HG02852 (cell line): ENCODE results near the gene EEF2.
"Not testable (repeated sequence)": the region's sequence is repeated elsewhere in the genome, so short reads cannot be mapped to it uniquely, and the experiment has no call there.

Source experiments
- ATAC-seq: cut with Tn5 transposase; IDR thresholded peaks from one replicate; pipeline ENCODE4 v1.9.1; 2021; ENCODE audit warnings: mild to moderate bottlenecking, moderate library complexity; ENCODE audit not compliant: unreplicated experiment

The EEF2 gene

DNA sequence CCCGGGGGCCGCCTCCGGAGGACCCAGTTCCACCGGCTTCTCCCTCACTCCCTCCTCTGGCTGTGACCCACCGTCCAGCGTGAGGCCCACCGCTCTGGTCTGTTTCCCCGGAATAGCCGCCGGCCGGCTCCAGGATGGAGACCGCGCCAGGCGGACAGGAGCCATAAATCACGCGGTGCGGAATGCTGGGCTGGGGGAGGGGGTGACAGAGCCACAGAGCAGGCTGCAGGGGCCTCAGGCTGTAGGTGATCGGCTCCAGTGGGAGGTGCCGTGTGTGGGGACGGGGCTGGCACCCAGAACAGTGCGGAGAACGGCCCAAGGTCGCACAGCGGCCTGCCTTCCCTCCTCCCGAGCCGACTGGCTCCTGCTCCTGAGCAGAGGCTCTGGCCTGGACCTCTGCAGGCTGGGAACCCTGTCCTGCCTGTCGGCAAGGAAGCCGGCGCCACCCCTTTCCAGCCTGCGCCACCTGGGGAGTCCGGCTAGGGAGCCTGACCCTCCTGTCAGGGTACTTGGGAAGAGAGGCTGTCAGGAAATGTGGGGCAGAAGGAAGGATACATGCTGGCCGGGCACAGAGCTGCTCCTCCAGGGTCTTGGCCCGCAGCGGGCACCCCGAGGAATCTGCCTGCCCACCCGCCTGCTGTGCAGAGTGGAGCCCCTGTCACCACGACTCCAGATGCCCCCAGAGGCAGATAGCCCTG is 30.6 kb upstream of the EEF2 start:
- no peak for ATAC-seq

DNA sequence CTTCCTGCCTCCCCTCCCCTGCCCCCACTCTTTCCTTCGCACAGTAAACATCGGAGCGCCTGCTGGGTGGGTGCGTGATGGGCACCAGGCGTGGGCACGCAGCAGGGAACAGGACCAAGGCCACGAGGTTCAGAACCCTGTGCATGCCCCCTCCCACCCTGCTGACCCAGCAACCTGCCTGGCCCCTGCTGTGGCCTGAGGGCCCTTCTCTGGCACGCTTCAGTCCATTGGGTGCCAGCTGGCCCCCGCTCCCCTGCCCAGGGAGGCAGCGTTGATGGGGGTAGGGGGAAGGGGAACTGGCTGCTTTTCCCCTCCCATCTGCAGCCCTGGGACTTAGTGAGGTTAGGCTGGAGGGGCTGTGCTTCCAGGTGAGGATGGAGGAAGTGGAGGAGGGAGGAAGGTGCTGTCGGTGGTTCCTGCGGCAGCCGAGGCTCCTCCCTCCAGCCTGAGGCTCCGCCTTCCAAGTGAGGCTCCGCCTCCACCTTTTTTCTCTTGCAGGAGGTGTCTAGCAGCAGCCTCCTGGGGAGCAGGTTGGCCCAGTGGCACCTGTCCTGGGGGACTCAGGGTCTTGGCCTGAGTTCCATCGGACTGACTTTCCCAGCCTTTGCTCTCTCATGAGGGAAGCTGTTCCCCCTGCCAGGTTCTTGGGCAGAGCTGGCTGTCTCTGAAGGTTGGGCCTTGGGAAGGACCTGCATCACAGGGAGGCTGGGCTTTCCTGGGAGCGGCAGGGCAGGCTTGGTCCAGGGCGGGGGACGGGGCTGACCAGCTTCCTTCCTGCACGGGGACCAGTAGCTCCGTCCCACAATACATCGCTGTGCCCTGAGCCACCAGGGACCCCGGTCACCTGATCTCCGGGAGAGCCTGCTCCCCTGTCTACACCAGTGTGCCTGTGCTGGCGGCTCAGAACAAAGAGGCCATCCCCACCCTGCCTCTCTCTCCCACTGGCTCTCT is 29.6 kb upstream of the EEF2 start:
- no peak for ATAC-seq

DNA sequence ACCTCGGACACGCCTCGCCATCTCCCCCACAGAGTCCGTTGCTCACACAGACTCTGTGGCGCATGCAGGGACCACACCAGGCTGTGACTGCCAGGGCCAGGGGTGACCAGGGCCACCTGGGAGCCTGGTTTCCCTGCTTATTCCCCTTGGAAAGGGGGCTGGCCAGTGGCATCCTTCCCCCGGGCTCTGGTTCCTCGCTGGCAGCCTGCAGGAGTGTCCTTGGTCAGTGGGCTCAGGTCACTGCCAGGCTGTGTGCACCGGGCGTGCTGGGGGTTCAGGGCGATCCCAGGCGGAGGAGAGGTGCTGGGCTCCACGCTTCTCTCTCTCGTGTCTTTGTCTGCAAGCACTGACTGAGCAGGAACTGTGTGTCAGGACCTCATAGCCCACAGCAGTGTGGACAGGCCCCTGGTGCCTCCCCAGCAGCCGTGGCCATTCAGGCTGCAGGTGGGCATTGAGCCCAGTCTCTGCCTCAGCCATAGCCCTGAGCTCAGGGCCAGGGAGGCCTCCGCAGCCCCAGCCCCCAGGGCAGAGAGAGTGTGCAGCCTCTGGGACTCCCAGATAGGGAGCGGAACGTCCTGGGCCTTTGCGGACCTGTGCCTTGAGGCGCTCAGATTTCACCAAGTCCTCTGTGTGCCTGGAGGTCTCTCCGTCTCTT is 28.8 kb upstream of the EEF2 start:
- ATAC-seq, result no peak

DNA sequence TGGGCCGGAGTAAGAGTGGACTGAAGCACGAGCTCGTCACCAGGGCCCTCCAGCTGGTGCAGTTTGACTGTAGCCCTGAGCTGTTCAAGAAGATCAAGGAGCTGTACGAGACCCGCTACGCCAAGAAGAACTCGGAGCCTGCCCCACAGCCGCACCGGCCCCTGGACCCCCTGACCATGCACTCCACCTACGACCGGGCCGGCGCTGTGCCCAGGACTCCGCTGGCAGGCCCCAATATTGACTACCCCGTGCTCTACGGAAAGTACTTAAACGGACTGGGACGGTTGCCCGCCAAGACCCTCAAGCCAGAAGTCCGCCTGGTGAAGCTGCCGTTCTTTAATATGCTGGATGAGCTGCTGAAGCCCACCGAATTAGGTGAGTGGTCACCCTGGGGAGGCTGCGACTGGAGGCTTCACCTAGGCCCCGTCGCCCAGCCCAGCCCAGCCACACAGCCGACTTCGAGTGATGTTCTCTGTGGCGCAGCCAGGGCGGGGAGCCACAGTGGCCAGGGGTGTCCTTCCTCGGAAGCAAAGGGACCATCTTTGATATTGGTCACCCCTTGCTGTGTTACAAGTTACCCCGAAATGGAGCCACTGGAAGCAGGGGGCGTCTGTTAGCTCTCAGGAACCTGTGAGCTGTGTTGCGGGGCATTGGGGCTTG is 27.8 kb upstream of the EEF2 start:
- ATAC-seq, result no peak

DNA sequence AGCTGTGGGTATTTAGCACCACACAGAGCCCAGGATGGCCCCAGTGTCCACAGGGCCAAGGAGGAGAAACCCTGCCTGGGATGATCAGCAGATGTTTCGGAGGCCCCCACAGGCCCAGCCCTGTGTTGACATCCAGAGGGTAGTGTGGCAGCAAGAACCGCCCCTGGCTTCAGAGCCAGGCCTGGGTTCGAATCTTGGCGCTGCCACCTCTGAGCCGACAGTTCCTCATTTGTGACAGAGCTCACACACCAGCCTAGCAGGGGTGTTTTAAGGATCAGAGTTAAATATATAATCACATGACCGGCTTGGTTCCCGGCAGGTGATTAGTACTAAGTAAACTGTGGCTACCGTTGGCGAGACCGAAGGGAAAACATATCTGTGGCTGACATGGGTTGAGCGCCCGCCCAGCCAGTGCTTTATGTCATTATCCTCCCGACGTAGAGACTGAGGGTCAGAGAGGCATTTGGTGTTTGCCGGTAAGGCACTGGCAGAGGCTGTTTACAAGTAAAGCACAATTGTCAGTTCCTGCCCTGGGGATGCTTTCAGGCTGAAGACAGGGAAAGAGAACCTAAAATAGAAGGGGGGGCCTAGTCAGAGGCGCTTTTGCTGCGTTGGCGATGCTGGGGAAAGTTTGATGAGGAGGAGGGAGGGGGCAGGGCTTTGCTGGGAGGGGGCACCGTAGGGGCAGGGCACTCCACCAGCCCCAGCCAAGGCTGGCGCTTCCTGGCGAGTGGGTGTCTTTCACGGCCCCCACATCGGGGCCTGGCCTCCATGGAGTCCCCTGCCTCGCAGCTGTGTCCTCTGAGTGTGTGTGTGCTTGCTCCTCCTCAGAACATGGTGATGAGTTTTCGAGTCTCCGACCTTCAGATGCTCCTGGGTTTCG is 27.1 kb upstream of the EEF2 start:
- no peak for ATAC-seq

DNA sequence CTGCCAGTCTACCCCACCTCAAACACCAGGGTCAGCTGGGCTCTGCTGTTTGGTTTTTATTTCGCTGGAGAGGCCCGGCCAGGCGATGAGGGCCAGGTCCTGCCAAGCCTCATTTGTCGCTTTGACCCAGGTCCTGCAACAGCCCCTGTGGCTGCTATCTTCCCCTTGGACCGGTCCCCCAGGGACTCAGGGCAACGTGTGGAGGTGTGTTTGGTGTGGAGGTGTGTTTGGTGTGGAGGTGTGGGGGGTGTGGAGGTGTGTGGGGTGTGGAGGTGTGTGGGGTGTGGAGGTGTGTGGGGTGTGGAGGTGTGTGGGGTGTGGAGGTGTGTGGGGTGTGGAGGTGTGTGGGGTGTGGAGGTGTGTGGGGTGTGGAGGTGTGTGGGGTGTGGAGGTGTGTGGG is 26.2 kb upstream of the EEF2 start:
- ATAC-seq, result not testable (repeated sequence)

DNA sequence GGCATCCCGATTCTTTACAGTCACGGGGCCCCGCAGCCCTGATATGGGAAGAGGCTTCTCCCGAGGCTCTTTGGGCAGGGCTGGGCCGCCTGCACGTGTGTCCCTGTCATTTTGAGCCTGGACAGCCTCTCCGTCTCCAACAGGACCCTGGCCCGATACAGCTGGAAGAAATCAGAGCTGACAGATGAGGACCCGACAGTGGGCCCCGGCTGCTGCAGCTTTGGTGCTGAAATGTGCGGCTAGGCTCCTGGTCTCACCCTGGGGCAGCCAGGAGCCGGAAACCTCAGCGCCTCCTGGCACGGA is 25.5 kb upstream of the EEF2 start:
- no peak for ATAC-seq

DNA sequence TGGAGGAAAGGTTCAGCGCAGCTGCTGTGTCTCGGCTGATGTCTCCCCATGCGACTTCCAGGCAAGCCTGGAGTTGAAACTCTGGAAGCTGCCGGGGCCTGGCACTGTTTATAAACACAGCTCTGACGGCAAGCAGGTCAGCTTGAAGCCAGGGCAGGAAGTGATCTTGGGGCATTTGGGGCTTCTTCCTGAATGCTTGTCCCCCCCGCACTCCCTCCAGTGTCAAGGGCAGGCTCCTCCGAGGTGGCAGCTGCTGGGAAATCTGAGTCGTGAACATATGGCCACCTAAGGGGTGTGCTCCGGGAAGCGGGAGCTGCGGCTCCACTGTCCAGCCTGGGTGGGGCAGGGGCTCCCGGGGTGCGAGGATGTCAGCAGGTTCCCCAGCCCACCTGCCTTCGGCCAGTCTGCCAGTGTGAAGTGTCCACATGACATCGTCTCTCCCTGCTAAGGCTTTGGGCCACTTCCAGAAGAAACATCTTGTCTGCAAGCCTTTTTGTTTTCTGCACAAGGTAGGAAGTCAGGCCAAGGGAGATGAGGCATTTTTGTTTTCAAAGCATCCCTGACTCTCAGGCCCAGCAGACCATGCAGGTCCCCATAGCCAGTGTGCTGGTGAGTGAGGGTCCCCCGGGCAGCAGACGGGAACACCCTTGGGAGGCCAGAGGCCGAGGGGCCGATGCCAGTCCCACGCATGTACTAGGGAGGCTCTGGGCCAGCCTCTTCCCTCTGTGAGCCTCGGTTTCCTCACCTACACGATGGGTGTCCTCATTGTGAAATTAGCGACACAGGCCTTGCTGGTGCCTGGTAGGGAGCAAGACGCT is 24.9 kb upstream of the EEF2 start:
- ATAC-seq, result no peak

DNA sequence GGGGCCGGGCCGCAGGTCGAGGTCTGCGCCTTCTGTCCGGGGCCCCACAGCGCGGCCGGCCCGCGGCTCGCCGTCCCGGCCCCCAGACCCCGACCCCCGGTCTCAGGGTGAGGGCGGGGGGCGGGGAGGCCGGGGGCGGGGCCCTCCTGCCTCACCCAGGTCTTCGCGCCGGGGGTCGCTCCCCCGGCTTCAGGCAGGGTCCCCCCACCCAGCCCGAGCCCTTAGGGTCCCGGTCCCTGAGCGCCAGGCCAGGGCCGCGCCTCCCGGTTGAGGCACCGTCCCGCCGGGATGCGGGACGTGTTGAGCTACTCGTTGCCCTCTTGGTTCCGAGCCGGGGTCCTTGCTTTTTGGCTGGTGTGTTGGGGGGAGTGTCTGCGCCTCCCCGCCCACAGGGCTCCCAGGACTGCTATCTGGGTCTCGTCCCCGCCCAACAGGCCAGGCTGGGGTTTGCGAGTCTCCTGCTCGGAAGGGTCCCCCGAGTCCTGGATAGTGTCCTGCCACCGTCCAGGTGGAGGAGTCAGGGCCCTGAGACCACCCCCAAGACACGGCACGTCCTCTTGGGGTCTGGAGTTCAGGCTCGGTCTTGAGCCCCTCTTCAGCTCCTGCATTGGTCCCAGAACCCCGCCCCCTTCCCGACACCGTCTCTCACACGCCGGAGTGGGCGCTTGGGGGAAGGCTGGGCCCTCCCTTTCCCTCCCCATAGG is 22.7 kb upstream of the EEF2 start:
- ATAC-seq, result no peak

DNA sequence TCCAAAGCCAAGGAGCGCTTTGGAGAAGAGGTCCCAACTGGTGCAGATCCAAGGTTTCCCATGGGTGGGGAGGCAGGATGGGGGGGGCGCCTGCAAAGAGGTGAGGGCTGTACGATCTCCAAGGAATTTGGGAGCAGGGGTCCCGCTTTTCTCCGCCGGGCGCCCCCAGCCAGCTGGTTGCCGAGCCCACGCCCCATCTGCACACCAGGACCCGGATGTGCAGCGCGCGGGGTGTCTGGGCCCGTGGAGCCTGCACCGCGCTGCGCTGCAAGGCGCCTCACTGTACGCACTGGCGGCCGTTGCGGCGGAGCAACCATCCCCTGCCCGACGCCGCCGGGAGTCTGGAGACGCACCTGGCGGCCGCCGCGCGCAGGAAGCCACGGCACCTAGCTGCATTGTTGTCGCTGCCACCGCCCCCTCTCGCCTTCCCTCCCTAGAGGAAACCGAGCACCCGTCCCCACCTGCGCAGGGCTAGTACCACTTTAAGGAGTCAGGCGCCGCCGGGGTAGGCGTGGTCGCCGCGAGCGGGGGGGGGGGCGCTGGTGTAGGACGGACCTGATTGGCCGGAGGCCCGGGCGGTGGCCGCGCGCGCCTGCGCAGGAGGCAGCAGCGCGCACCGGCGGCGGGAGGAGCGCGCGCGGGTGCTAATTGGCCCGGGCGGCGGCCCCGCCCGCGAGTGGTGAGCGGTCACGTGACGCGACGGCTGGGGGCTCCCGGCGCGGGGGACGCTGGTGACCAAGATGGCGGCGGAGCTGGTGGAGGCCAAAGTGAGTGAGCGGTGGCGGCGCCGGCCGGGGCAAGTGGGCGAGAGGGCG is 22.0 kb upstream of the EEF2 start, which contains the start of gene PIAS4:
Gene PIAS4 (plus strand): TSS at position 716 of the 815 bp plus-strand sequence. CDS start 25 bp downstream, at position 741.
- ATAC-seq, result peak; percentile 78

DNA sequence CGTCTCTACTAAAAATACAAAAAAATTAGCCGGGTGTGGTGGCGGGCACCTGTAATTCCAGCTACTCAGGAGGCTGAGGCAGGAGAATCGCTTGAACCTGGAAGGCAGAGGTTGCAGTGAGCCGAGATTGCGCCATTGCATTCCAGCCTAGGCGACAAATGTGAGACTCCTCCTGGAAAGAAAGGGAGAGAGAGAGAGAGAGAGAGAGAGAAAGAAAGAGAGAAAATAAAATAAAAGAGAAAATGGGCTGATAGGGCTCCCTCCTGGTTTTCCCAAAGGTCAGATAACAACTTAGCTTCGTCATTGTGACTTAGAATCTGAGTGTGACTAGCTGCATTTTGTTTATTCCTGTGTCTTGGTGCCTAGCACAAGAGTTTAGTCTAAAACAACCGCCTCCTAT is 20.2 kb upstream of the EEF2 start:
- ATAC-seq, result not testable (repeated sequence)

DNA sequence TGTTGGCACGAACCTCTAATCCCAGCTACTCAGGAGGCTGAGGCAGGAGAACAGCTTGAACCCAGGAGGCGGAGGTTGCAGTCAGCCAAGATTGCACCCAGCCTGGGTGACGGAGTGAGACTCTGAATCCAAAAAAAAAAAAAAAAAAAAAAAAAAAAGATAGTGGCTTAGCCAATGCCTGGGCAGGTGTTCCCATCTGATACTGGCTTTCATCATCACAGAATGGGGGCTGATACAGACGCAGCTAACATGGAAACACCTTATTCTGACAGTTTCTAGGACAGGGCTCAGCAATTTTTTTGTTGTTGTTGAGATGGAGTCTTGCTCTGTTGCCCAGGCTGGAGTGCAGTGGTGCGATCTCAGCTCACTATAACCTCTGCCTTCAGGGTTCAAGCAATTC is 15.5 kb upstream of the EEF2 start:
- not testable (repeated sequence) for ATAC-seq

DNA sequence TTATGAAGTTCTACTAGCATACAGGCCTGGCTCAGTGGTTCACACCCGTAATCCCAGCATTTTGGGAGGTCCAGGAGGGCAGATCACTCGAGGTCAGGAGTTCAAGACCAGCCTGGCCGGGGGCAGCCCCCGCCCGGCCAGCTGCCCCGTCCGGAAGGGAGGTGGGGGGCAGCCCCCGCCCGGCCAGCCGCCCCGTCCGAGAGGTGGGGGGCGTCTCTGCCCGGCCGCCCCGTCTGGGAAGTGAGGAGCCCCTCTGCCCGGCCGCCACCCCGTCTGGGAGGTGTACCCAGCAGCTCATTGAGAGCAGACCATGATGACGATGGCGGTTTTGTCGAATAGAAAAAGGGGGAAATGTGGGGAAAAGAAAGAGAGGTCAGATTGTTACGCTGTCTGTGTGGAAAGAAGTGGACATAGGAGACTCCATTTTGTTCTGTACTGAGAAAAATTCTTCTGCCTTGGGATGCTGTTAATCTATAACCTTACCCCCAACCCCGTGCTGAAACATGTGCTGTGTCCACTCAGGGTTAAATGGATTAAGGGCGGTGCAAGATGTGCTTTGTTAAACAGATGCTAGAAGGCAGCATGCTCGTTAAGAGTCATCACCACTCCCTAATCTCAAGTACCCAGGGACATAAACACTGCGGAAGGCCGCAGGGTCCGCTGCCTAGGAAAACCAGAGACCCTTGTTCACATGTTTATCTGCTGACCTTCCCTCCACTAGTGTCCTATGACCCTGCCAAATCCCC is 13.6 kb upstream of the EEF2 start:
- not testable (repeated sequence) for ATAC-seq

DNA sequence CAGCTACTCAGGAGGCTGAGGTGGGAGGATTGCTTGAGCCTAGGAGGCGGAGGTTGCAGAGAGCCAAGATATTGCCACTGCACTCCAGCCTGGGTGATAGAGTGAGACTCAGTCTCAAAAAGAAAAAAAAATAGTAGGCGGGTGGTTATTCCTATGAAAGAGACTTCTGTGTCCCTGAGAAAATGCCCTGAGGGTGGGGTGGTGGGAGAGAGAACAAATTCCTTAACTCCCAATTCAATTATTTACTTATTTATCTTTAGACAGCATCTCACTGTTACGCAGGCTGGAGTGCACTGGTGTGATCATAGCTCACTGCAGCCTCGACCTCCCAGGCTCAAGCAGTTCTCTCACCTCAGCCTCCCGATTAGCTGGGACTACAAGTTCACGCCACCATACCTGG is 10.3 kb upstream of the EEF2 start:
- ATAC-seq, result no peak

DNA sequence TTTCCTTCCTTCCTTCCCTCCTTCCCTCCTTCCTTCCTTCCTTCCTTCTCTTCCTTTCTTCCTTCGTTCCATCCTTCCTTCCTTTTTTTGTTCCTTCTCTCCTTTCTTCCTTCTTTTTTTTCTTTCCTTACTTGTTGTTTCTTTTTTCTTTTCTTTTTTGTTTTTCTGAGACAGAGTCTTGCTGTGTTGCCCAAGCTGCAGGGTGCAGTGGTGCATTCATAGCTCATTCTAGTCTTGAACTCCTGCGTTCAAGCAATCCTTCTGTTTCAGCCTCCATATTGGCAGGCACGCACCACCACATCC is 5.5 kb upstream of the EEF2 start:
- no peak for ATAC-seq

DNA sequence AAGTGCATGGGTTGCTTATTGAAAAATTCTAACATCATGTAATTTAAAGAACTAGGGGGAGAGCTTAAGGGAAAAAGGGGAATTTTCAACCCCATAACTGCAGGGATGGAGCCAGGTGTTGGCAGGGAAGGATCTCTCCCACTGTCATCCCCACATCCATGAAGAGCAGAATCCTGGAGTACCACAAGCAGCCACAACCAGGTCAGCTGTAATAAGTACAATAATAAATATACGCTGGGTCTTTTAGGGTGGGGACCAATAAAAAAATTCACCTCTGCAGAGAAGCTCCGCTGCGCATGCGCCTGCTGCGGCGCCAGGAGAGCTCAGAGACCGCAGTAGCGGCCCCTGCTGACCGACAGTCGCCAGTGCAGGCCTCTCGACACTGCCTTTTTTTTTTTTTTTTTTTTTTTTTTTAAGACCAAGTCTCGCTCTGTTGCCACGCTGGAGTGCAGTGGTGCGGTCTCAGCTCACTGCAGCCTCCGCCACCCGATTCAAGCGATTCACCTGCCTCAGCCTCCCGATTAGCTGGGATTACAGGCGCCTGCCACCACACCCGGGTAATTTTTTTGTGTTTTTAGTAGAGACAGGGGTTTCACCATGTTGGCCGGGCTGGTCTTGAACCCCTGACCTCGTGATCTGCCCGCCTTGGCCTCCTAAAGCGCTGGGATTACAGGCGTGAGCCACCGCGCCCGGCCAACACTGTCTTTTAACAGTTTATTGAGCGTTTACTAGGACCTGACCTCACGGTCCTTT is 2.5 kb upstream of the EEF2 start:
- ATAC-seq, result peak; percentile 38
